ENCODE data around the gene C19orf53. TPM values are rescaled to one million over a fixed set of nuclear protein-coding genes. Genes with fewer than 3 reads are reported as not detected.

C19orf53 gene
- total RNA-seq, 2 donors from 2014 or later: 47.7 to 103 TPM

DNA sequence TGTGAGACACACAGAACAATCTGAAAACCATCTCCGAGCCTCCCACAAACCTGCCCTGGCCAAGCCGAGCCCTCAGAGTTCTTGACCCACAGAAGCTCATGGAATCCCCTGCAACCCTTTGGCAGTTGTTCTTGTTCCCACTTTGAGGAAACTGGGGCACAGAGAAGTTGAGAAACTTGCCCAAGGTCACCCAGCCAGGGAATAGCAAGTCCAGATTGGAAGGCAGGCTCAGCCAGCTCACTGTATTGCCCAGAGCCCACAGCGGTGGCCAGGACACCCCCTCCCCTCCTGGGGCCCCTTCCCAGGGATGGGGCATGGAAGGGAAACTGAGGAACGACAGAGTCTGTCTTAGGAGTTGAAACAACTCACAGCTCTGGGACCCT is 22.8 kb downstream of the C19orf53 start:
- TF ChIP-seq, protein P1, sequence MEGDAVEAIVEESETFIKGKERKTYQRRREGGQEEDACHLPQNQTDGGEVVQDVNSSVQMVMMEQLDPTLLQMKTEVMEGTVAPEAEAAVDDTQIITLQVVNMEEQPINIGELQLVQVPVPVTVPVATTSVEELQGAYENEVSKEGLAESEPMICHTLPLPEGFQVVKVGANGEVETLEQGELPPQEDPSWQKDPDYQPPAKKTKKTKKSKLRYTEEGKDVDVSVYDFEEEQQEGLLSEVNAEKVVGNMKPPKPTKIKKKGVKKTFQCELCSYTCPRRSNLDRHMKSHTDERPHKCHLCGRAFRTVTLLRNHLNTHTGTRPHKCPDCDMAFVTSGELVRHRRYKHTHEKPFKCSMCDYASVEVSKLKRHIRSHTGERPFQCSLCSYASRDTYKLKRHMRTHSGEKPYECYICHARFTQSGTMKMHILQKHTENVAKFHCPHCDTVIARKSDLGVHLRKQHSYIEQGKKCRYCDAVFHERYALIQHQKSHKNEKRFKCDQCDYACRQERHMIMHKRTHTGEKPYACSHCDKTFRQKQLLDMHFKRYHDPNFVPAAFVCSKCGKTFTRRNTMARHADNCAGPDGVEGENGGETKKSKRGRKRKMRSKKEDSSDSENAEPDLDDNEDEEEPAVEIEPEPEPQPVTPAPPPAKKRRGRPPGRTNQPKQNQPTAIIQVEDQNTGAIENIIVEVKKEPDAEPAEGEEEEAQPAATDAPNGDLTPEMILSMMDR (IDR thresholded peaks at IDR 0.05): no peak
- no peak for TF ChIP-seq POLR2A (IDR thresholded peaks at IDR 0.05)
- H3K27me3 ChIP-seq: no peaks in the 10 kb centered on the region
- peak overlapping the region in 3 of 4 donors; percentile 85 to 95 (median 92) for H3K27ac ChIP-seq
- intact Hi-C loops (cut with DNase I): no loop called here
- no peaks in the 10 kb centered on the region for H3K9me3 ChIP-seq
- DNase-seq: no peak
- no peaks in the 10 kb centered on the region for H3K36me3 ChIP-seq (replicated peaks in 1 of 2; ENCODE audit: insufficient read depth in 1 of 2, low read depth in 2 of 2)
- no peak for ATAC-seq
- 41 to 51% methylated on average over 4 of the region's 4 CpGs for WGBS, 2 donors
- no peak overlapping the region for H3K4me3 ChIP-seq
- H3K4me1 ChIP-seq: peaks cover 33% of the 10 kb centered on the region

DNA sequence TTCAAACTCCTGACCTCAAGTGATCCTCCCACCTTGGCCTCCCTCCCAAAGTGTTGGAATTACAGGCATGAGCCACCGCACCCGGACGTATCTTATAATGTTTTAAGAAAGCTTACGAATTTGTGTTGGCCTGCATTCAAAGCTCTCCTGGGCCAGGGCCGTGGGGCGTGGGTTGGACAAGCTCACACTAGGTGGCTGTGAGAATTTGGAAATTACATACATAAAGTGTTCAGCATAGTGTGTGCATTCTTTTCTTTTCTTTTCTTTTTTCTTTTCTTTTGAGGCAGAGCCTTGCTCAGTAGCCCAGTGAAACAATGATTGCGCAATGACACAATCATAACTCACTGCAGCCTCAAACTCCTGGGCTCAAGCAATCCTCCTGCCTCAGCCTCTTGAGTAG is 23.6 kb downstream of the C19orf53 start:
- H3K36me3 ChIP-seq (replicated peaks in 1 of 2; ENCODE audit: insufficient read depth in 1 of 2, low read depth in 2 of 2): no peaks in the 10 kb centered on the region
- H3K4me3 ChIP-seq: no peak overlapping the region
- no peaks in the 10 kb centered on the region for H3K27me3 ChIP-seq
- WGBS, 2 donors: 37 to 44% methylated on average over 7 of the region's 7 CpGs
- H3K9me3 ChIP-seq: no peaks in the 10 kb centered on the region
- peak in 2 of 4 donors; percentile 34 to 36 for DNase-seq
- intact Hi-C loops (cut with DNase I): no loop called here
- TF ChIP-seq, protein P1 (IDR thresholded peaks at IDR 0.05): no peak
- no peak for TF ChIP-seq POLR2A (IDR thresholded peaks at IDR 0.05)
- H3K4me1 ChIP-seq: peaks cover 33% of the 10 kb centered on the region
- peak overlapping the region in 3 of 4 donors; percentile 30 to 95 (median 92) for H3K27ac ChIP-seq
- no peak for ATAC-seq

DNA sequence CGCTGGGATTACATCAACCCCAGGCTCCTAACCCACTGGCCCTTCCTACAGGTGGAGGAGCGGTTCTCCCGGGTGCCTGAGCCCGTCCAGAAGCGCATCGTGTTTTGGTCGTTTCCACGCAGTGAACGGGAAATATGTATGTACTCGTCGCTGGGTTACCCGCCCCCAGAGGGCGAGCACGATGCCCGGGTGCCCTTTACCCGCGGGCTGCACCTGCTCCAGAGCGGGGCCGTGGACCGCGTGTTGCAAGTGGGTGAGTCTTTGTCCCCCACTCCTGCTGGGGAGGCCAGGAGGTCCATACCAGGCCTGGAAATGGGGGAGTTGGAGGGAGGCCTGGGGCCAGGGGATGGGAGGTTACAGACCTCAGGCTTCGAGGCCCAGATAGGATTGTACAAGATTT is 25.4 kb downstream of the C19orf53 start:
- no peak for ATAC-seq
- Histone ChIP-seq H3K4me1 (peaks cover 24% of the 10 kb centered on the region), H3K4me3 (no peak overlapping the region), H3K9me3 (no peaks in the 10 kb centered on the region), H3K27ac (no peak overlapping the region), H3K36me3 (replicated peaks in 1 of 2; ENCODE audit: insufficient read depth in 1 of 2, low read depth in 2 of 2) (no peaks in the 10 kb centered on the region), H3K27me3 (no peaks in the 10 kb centered on the region)
- WGBS, 2 donors: 95 to 96% methylated on average over 4 to 22 of the region's 22 CpGs
- intact Hi-C loops (cut with DNase I): no loop called here
- TF ChIP-seq, protein P1 (IDR thresholded peaks at IDR 0.05): no peak
- no peak for TF ChIP-seq POLR2A (IDR thresholded peaks at IDR 0.05)
- no peak for DNase-seq

DNA sequence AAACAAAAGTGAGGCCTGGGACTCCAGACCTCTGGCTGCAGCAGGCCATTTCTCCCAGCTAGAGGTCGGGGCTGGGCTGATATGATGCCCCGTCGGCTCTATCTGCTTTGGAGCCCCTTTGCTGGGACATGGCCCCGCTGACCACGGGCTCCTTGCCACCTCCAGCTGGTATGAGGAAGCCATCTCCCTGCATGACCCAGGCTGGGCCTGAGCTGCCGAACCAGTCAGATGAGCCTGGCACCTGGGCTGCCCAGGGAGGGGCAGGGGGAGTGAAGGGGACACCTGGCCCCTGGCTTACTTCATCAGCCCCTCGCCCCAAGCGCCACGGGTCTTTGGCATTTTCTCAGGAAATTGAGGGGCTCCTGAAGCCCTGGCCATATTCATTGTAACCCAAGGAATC is 28.8 kb downstream of the C19orf53 start:
- peak overlapping the region in 2 of 4 donors; percentile 29 to 34 for H3K27ac ChIP-seq
- no peaks in the 10 kb centered on the region for H3K36me3 ChIP-seq (replicated peaks in 1 of 2; ENCODE audit: insufficient read depth in 1 of 2, low read depth in 2 of 2)
- no peaks in the 10 kb centered on the region for H3K4me1 ChIP-seq
- DNase-seq (peak in 2 of 4 donors; percentile 22 to 25), ATAC-seq (peak; percentile 60)
- no peaks in the 10 kb centered on the region for H3K27me3 ChIP-seq
- no peak overlapping the region for H3K4me3 ChIP-seq
- WGBS, 2 donors: 37 to 54% methylated on average over 3 to 9 of the region's 9 CpGs
- H3K9me3 ChIP-seq: no peaks in the 10 kb centered on the region
- no peak for TF ChIP-seq POLR2A (IDR thresholded peaks at IDR 0.05)
- TF ChIP-seq, protein P1 (IDR thresholded peaks at IDR 0.05): no peak
- intact Hi-C loops (cut with DNase I): no loop called here
